ES-I3 (cell line): ENCODE measurements around the gene NPTXR.

Experiments used
- H3K36me3 ChIP-seq: 2 replicates; pipeline ENCODE4 v1.6.1; 2013; ENCODE audit warnings: mild to moderate bottlenecking, low read length, control low read depth, moderate library complexity; ENCODE audit not compliant: insufficient read depth
- H3K4me1 ChIP-seq: 2 replicates; pipeline ENCODE4 v1.6.1; 2013; ENCODE audit warnings: mild to moderate bottlenecking, control low read depth, low read length; ENCODE audit not compliant: insufficient read depth
- H3K9ac ChIP-seq: 2 replicates; pipeline ENCODE4 v1.6.1; 2013; ENCODE audit warnings: low read depth, mild to moderate bottlenecking, low read length, moderate library complexity
- H3K9me3 ChIP-seq: 2 replicates; pipeline ENCODE4 v1.6.1; 2013; ENCODE audit warnings: mild to moderate bottlenecking, low read length, moderate library complexity; ENCODE audit not compliant: control insufficient read depth, insufficient read depth

NPTXR gene

GRCh38 chr22:38835888-38836301, 7.9 kb downstream of the NPTXR start:
- peaks cover 17% of the 10 kb centered on the region; the same call in 1 of the 2 replicates for H3K4me1 ChIP-seq
- H3K9me3 ChIP-seq = no peaks in the 10 kb centered on the region
- no peaks in the 10 kb centered on the region for H3K36me3 ChIP-seq
- peak overlapping the region; percentile 10; the same call in 1 of the 2 replicates for H3K9ac ChIP-seq

- H3K36me3 ChIP-seq = no peaks in the 10 kb centered on the region
- no peak overlapping the region for H3K9ac ChIP-seq
- no peaks in the 10 kb centered on the region for H3K9me3 ChIP-seq
- peaks cover 14% of the 10 kb centered on the region; the same call in 1 of the 2 replicates for H3K4me1 ChIP-seq
Measured at GRCh38 chr22:38834991-38835390, 8.8 kb downstream of the NPTXR start.

GRCh38 chr22:38834215-38834953, 9.4 kb downstream of the NPTXR start:
- Histone ChIP-seq H3K36me3 (no peaks in the 10 kb centered on the region), H3K9ac (no peak overlapping the region), H3K9me3 (no peaks in the 10 kb centered on the region), H3K4me1 (peaks cover 14% of the 10 kb centered on the region; the same call in 1 of the 2 replicates)

- Histone ChIP-seq H3K36me3 (no peaks in the 10 kb centered on the region), H3K9ac (no peak overlapping the region), H3K9me3 (no peaks in the 10 kb centered on the region), H3K4me1 (peaks cover 14% of the 10 kb centered on the region; the same call in 1 of the 2 replicates)
Measured at GRCh38 chr22:38833061-38833460, 10.8 kb downstream of the NPTXR start.

GRCh38 chr22:38832005-38832978, 11.5 kb downstream of the NPTXR start:
- no peaks in the 10 kb centered on the region for H3K36me3 ChIP-seq
- no peaks in the 10 kb centered on the region for H3K9me3 ChIP-seq
- H3K9ac ChIP-seq = no peak overlapping the region
- peaks cover 14% of the 10 kb centered on the region; the same call in 1 of the 2 replicates for H3K4me1 ChIP-seq

GRCh38 chr22:38831166-38831945, 12.5 kb downstream of the NPTXR start:
- H3K9ac ChIP-seq = no peak overlapping the region

GRCh38 chr22:38830845-38831108, 13.1 kb downstream of the NPTXR start:
- Histone ChIP-seq H3K9ac (no peak overlapping the region), H3K9me3 (no peaks in the 10 kb centered on the region), H3K4me1 (peaks cover 6% of the 10 kb centered on the region; the same call in 1 of the 2 replicates), H3K36me3 (no peaks in the 10 kb centered on the region)

More at GRCh38 chr22:38831166-38831945, 12.5 kb downstream of the NPTXR start:
- Histone ChIP-seq H3K9me3 (no peaks in the 10 kb centered on the region), H3K4me1 (peaks cover 12% of the 10 kb centered on the region; the same call in 1 of the 2 replicates), H3K36me3 (no peaks in the 10 kb centered on the region)

- peaks cover under 1% of the 10 kb centered on the region; the same call in 1 of the 2 replicates for H3K4me1 ChIP-seq
- H3K9ac ChIP-seq = no peak overlapping the region
- no peaks in the 10 kb centered on the region for H3K9me3 ChIP-seq
- no peaks in the 10 kb centered on the region for H3K36me3 ChIP-seq
Measured at GRCh38 chr22:38830026-38830844, 13.6 kb downstream of the NPTXR start.

- Histone ChIP-seq H3K9me3 (no peaks in the 10 kb centered on the region), H3K36me3 (no peaks in the 10 kb centered on the region), H3K4me1 (no peaks in the 10 kb centered on the region), H3K9ac (no peak overlapping the region)
Measured at GRCh38 chr22:38829485-38829884, 14.3 kb downstream of the NPTXR start.

GRCh38 chr22:38828616-38829205, 15.1 kb downstream of the NPTXR start:
- H3K36me3 ChIP-seq = no peaks in the 10 kb centered on the region
- no peaks in the 10 kb centered on the region for H3K4me1 ChIP-seq
- H3K9ac ChIP-seq = no peak overlapping the region
- no peaks in the 10 kb centered on the region for H3K9me3 ChIP-seq

GRCh38 chr22:38828191-38828590, 15.6 kb downstream of the NPTXR start:
- Histone ChIP-seq H3K9me3 (no peaks in the 10 kb centered on the region), H3K4me1 (no peaks in the 10 kb centered on the region), H3K9ac (no peak overlapping the region), H3K36me3 (no peaks in the 10 kb centered on the region)

GRCh38 chr22:38827510-38827909, 16.3 kb downstream of the NPTXR start:
- no peak overlapping the region for H3K9ac ChIP-seq
- H3K4me1 ChIP-seq = no peaks in the 10 kb centered on the region
- H3K36me3 ChIP-seq = no peaks in the 10 kb centered on the region
- no peaks in the 10 kb centered on the region for H3K9me3 ChIP-seq

GRCh38 chr22:38826801-38827200, 17.0 kb downstream of the NPTXR start:
- no peak overlapping the region for H3K9ac ChIP-seq
- no peaks in the 10 kb centered on the region for H3K9me3 ChIP-seq
- no peaks in the 10 kb centered on the region for H3K36me3 ChIP-seq
- H3K4me1 ChIP-seq = no peaks in the 10 kb centered on the region
